NCI-H774 (cell line): ENCODE results near the gene TUBGCP6.

Source experiments
- DNase-seq: peaks from one replicate; lab custom pipeline; 2025; lab: John Stamatoyannopoulos, UW

Gene TUBGCP6

GRCh38 chr22:50250555-50251476 lies 6.0 kb upstream of the TUBGCP6 start, which contains the start of gene HDAC10:
TSS of gene HDAC10 (minus strand) at chr22:50251265. CDS start at chr22:50251032, 233 bp downstream.
- peak; percentile 38 for DNase-seq

GRCh38 chr22:50250249-50250554 lies 5.4 kb upstream of the TUBGCP6 start:
- no peak for DNase-seq

GRCh38 chr22:50249341-50250248 lies 4.8 kb upstream of the TUBGCP6 start:
- no peak for DNase-seq

- DNase-seq = no peak
Observed at GRCh38 chr22:50248196-50249081, 3.6 kb upstream of the TUBGCP6 start.

GRCh38 chr22:50247748-50248147 lies 2.9 kb upstream of the TUBGCP6 start:
- peak; percentile 65 for DNase-seq

GRCh38 chr22:50246242-50247175 lies 1.7 kb upstream of the TUBGCP6 start:
- no peak for DNase-seq

- no peak for DNase-seq
Observed at GRCh38 chr22:50245214-50246072, 620 bp upstream of the TUBGCP6 start.

GRCh38 chr22:50243685-50244419 lies 971 bp downstream of the TUBGCP6 start:
- DNase-seq = no peak

GRCh38 chr22:50242406-50242949 lies 2.3 kb downstream of the TUBGCP6 start:
- no peak for DNase-seq

- no peak for DNase-seq
Observed at GRCh38 chr22:50238755-50239154, 6.1 kb downstream of the TUBGCP6 start.

GRCh38 chr22:50236731-50237409 lies 8.0 kb downstream of the TUBGCP6 start:
- DNase-seq = no peak

- no peak for DNase-seq
Observed at GRCh38 chr22:50233223-50233622, 11.6 kb downstream of the TUBGCP6 start.

- DNase-seq = no peak
Observed at GRCh38 chr22:50232481-50233151, 12.2 kb downstream of the TUBGCP6 start.

- no peak for DNase-seq
Observed at GRCh38 chr22:50229370-50229769, 15.5 kb downstream of the TUBGCP6 start.

GRCh38 chr22:50228366-50228765 lies 16.5 kb downstream of the TUBGCP6 start:
- DNase-seq = no peak

- no peak for DNase-seq
Observed at GRCh38 chr22:50227579-50228215, 17.1 kb downstream of the TUBGCP6 start.

GRCh38 chr22:50226875-50227165 lies 18.0 kb downstream of the TUBGCP6 start:
- DNase-seq = no peak
